Activated T-helper 1 cell treated with Interleukin-2 at 50 U/mL for 16 hours (primary cell): ENCODE measurements around the gene KCNA10.

Experiments used
- DNase-seq: peaks from one replicate; pipeline ENCODE4 v3.0.0-alpha.2; 2020; ENCODE audit warnings: low read depth

The KCNA10 gene

GRCh38 chr1:110477445-110477957 is 41.5 kb downstream of the KCNA10 start:
- DNase-seq, result no peak

GRCh38 chr1:110477041-110477440 is 41.9 kb downstream of the KCNA10 start:
- DNase-seq, result no peak

GRCh38 chr1:110476028-110476765 is 42.8 kb downstream of the KCNA10 start:
- no peak for DNase-seq

- DNase-seq, result no peak
These were observed 43.5 kb downstream of the KCNA10 start for GRCh38 chr1:110475362-110476027.

- DNase-seq, result no peak
These were observed 44.5 kb downstream of the KCNA10 start for GRCh38 chr1:110474444-110474843.

- no peak for DNase-seq
These were observed 46.4 kb downstream of the KCNA10 start for GRCh38 chr1:110472546-110472945.

- DNase-seq, result no peak
These were observed 47.8 kb downstream of the KCNA10 start for GRCh38 chr1:110471131-110471530.
